Endothelial cell of umbilical vein (primary cell): Measurements from ENCODE around the gene ACO2. TPM values are rescaled to one million over a fixed set of nuclear protein-coding genes. Genes with fewer than 3 reads are reported as not detected.

ENCODE experiments used
- BruUV-seq: library from RNA; stranded (reverse); fragments of 400-500 nt; replicated peaks from 2 replicates; lab custom pipeline; 2021; lab: Mats Ljungman, UMichigan
- CTCF ChIA-PET: fragments of 300-600, 350-600 bp; sonication (Branson Sonifier 250); formaldehyde crosslinking; loops from one replicate; lab custom pipeline; 2021; ENCODE audit warnings: antibody characterized with exemption, inconsistent platforms; lab: Charles Lee
- POLR2A ChIA-PET: fragments of 300-600, 350-600 bp; sonication (Branson Sonifier 250); formaldehyde crosslinking; loops from one replicate; lab custom pipeline; 2021; ENCODE audit warnings: antibody characterized with exemption, inconsistent platforms; lab: Charles Lee
- DNase-seq: peaks from one replicate; pipeline ENCODE4 v3.0.0-alpha.2; 2011; ENCODE audit warnings: low read depth, low spot score
- FAIRE-seq: peaks from 2 replicates; lab custom pipeline; 2011; peaks lifted over from hg19 to GRCh38; lab: Jason Lieb, UNC
- H2AFZ ChIP-seq: 2 replicates; pipeline ENCODE4 v1.6.0; 2012; ENCODE audit warnings: low read depth, low read length, control low read depth, inconsistent platforms
- H3K27ac ChIP-seq: 2 replicates; pipeline ENCODE4 v1.5.1; 2011; ENCODE audit warnings: low read depth, mild to moderate bottlenecking, control low read depth, low read length, moderate library complexity; ENCODE audit not compliant: insufficient read depth
- H3K27me3 ChIP-seq, 2 experiments: 2 replicates each; pipeline versions ENCODE4 v1.6.0 to v1.6.1; 2011; ENCODE audit warnings: low read length in 2 of 2, mixed read lengths in 1 of 2; ENCODE audit not compliant: control insufficient read depth in 2 of 2, insufficient read depth in 2 of 2
- H3K36me3 ChIP-seq, 2 experiments: 2 replicates in 1 of 2; 3 replicates in 1 of 2; pipeline ENCODE4 v1.5.1; 2011; ENCODE audit warnings: low read length in 2 of 2, mild to moderate bottlenecking in 1 of 2, moderate library complexity in 1 of 2; ENCODE audit not compliant: control insufficient read depth in 2 of 2, insufficient read depth in 2 of 2; ENCODE audit errors: extremely low read depth in 1 of 2
- H3K4me1 ChIP-seq: 3 replicates; pipeline ENCODE4 v1.5.1; 2011; ENCODE audit warnings: mild to moderate bottlenecking, low read length; ENCODE audit not compliant: control insufficient read depth, insufficient read depth; ENCODE audit errors: extremely low read depth
- H3K4me2 ChIP-seq: 2 replicates; pipeline ENCODE4 v1.6.1; 2011; ENCODE audit warnings: low read length, control low read depth, mixed read lengths; ENCODE audit not compliant: insufficient read depth
- H3K4me3 ChIP-seq, 3 experiments: fragments of 200-600 bp in 1 of 3; sonication (generic), shearing (Covaris generic) in 1 of 3; replicated peaks in 1 of 3; 2 replicates each; pipeline ENCODE4 v1.5.1; 2011 to 2016; ENCODE audit warnings: control low read depth in 3 of 3, low read length in 3 of 3, mild to moderate bottlenecking in 2 of 3, inconsistent platforms in 1 of 3, low read depth in 1 of 3, moderate library complexity in 1 of 3; ENCODE audit not compliant: insufficient read depth in 1 of 3
- H3K79me2 ChIP-seq: 2 replicates; pipeline ENCODE4 v1.6.0; 2012; ENCODE audit warnings: low read length, inconsistent platforms; ENCODE audit not compliant: control insufficient read depth, insufficient read depth
- H3K9ac ChIP-seq: replicated peaks from 2 replicates; pipeline ENCODE3; 2011; ENCODE audit warnings: low read length, control low read depth; ENCODE audit not compliant: insufficient read depth; ENCODE audit errors: extremely low read depth
- H3K9me1 ChIP-seq: replicated peaks from 3 replicates; pipeline ENCODE4 v1.6.0; 2011; ENCODE audit warnings: mild to moderate bottlenecking, low read length; ENCODE audit not compliant: control insufficient read depth, insufficient read depth; ENCODE audit errors: extremely low read depth
- H3K9me3 ChIP-seq: replicated peaks from 2 replicates; pipeline ENCODE4 v1.5.1; 2012; ENCODE audit warnings: low read length, inconsistent platforms; ENCODE audit not compliant: control insufficient read depth, insufficient read depth
- H4K20me1 ChIP-seq: replicated peaks from 2 replicates; pipeline ENCODE3; 2011; ENCODE audit warnings: mild to moderate bottlenecking, low read length; ENCODE audit not compliant: control insufficient read depth, insufficient read depth; ENCODE audit errors: extremely low read depth
- EZH2 ChIP-seq: IDR thresholded peaks from 2 replicates; pipeline ENCODE4 v1.6.1; 2012; ENCODE audit warnings: borderline replicate concordance, low read depth, mild to moderate bottlenecking, moderate library complexity, low read length, inconsistent platforms; ENCODE audit not compliant: severe bottlenecking
- FOS ChIP-seq: IDR thresholded peaks from 2 replicates; pipeline ENCODE4 v1.6.1; 2011; ENCODE audit warnings: mild to moderate bottlenecking, low read length, moderate library complexity, borderline replicate concordance; ENCODE audit not compliant: insufficient read depth
- GATA2 ChIP-seq: IDR thresholded peaks from 2 replicates; pipeline ENCODE4 v1.7.0; 2011; ENCODE audit warnings: low read depth, mild to moderate bottlenecking, moderate library complexity, mixed read lengths, low read length; ENCODE audit not compliant: insufficient read length, insufficient read depth
- JUN ChIP-seq: IDR thresholded peaks from 2 replicates; pipeline ENCODE4 v1.6.1; 2011; ENCODE audit warnings: borderline replicate concordance, low read depth; ENCODE audit not compliant: insufficient read length, insufficient read depth
- MYC ChIP-seq: IDR thresholded peaks from one replicate; pipeline ENCODE4 v1.6.1; 2011; ENCODE audit warnings: mild to moderate bottlenecking, low read depth, low read length
- POLR2A ChIP-seq: IDR thresholded peaks from 2 replicates; pipeline ENCODE4 v1.6.1; 2012; ENCODE audit warnings: low read depth, mild to moderate bottlenecking, control low read depth, low read length
- POLR2AphosphoS5 ChIP-seq: IDR thresholded peaks from 2 replicates; pipeline ENCODE4 v1.6.1; 2012; ENCODE audit warnings: low read depth, mild to moderate bottlenecking, control low read depth, low read length, moderate library complexity; ENCODE audit not compliant: insufficient read depth
- dilution Hi-C: fragments of 300-500 bp; cut with MboI; formaldehyde crosslinking; loops from one replicate; pipeline ENCODE4 v1.15.0; 2019; ENCODE audit warnings: low sequenced_read_pairs; ENCODE audit not compliant: extremely low pct_ligation_motif_present
- intact Hi-C: fragments of 100-400 bp; cut with micrococcal nuclease; formaldehyde crosslinking; loops from one replicate; pipeline ENCODE4 v1.10.0; 2022
- polyA plus RNA-seq, 4 experiments: library from polyadenylated mRNA; depleted of rRNA in 3 of 4; stranded (reverse) in 3 of 4; unstranded in 1 of 4; fragments of >200 nt; gene quantifications; 2 replicates each; pipeline versions ENCODE4 v1.2.1 to v1.2.3, GENCODE V29; 2011 to 2012; ENCODE audit warnings: missing spikeins in 1 of 4
- total RNA-seq: library from RNA; stranded (reverse); gene quantifications from 2 replicates; pipeline ENCODE4 v1.2.3, GENCODE V29; 2021
- TF ChIP-seq, protein P1 (sequence below), 2 donors: IDR thresholded peaks; 1 replicate in 1 of 2; 2 replicates in 1 of 2; pipeline ENCODE4 v1.5.1; 2011; ENCODE audit warnings: low read length in 2 of 2, mild to moderate bottlenecking in 2 of 2, moderate library complexity in 2 of 2, control low read depth in 1 of 2, inconsistent platforms in 1 of 2, low read depth in 1 of 2; ENCODE audit not compliant: insufficient read depth in 1 of 2; ENCODE audit errors: extremely low read depth in 1 of 2

The ACO2 gene
- total and polyA plus RNA-seq, 2 donors (not counting 3 experiments of a cell fraction or from before 2014, with no cell fraction given): 63.8 to 79.7 TPM

DNA sequence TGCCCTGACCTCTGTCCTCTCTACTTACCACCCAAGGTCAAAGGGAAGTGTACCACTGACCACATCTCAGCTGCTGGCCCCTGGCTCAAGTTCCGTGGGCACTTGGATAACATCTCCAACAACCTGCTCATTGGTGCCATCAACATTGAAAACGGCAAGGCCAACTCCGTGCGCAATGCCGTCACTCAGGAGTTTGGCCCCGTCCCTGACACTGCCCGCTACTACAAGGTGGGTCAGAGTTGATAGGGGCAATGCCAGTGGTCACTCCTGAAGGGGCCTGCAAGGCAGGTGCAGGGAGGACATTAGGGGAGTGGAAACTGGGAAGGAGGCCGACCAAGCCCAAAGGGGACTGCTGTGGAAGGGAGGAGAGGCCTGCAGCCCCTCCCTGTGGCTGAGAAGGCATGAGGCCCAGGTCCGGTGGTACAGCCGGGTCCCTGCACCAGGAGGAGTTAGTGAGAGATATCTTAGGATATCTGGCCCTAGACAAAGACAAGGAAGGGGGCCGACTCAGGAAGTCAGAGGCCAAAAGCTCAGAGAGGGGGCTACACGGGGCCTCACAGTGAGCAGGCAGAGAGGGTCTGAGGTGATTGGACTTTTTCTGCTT lies 57.4 kb downstream of the ACO2 start:
- ChIA-PET POLR2A (no interaction called here), CTCF (interaction anchor here (0.6 to 4.5 kb wide), 22 partner anchors 9 to 604 kb away, joined by 3 to 124 read pairs (median 4); partner anchors contain the start of genes PMM1 and TEF)
- H3K9me3 ChIP-seq: no peaks in the 10 kb centered on the region
- no TSS peak for BruUV-seq
- no peak overlapping the region for H3K27ac ChIP-seq
- FAIRE-seq: no peak
- no peak for TF ChIP-seq FOS
- no peak for TF ChIP-seq GATA2
- no peak for TF ChIP-seq JUN
- TF ChIP-seq, protein P1, sequence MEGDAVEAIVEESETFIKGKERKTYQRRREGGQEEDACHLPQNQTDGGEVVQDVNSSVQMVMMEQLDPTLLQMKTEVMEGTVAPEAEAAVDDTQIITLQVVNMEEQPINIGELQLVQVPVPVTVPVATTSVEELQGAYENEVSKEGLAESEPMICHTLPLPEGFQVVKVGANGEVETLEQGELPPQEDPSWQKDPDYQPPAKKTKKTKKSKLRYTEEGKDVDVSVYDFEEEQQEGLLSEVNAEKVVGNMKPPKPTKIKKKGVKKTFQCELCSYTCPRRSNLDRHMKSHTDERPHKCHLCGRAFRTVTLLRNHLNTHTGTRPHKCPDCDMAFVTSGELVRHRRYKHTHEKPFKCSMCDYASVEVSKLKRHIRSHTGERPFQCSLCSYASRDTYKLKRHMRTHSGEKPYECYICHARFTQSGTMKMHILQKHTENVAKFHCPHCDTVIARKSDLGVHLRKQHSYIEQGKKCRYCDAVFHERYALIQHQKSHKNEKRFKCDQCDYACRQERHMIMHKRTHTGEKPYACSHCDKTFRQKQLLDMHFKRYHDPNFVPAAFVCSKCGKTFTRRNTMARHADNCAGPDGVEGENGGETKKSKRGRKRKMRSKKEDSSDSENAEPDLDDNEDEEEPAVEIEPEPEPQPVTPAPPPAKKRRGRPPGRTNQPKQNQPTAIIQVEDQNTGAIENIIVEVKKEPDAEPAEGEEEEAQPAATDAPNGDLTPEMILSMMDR (IDR thresholded peaks at IDR 0.05; ENCODE audit: extremely low read depth in 1 of 2, insufficient read depth in 1 of 2, low read depth in 1 of 2, low read length in 2 of 2): no peak
- no peak for TF ChIP-seq EZH2
- no peak for TF ChIP-seq MYC
- no peak for TF ChIP-seq POLR2A
- peak; percentile 23 for TF ChIP-seq POLR2AphosphoS5
- dilution Hi-C loops: no loop called here
- no peaks in the 10 kb centered on the region for H3K27me3 ChIP-seq
- no peak overlapping the region for H3K4me3 ChIP-seq
- intact Hi-C loops: no loop called here
- peaks cover 2 to 40% of the 10 kb centered on the region in 2 experiments for H3K36me3 ChIP-seq
- no peaks in the 10 kb centered on the region for H4K20me1 ChIP-seq
- no peaks in the 10 kb centered on the region for H3K79me2 ChIP-seq
- no peak overlapping the region for H2AFZ ChIP-seq
- DNase-seq: no peak
- no peak overlapping the region for H3K9ac ChIP-seq
- H3K4me2 ChIP-seq: no peak overlapping the region
- H3K4me1 ChIP-seq: no peaks in the 10 kb centered on the region
- H3K9me1 ChIP-seq: no peaks in the 10 kb centered on the region
